Nephron progenitor cell (in vitro differentiated cells): ENCODE results near the gene ALDOB.

ENCODE experiments used
- DNase-seq: peaks from one replicate; pipeline ENCODE4 v3.0.0; 2021
- H3K27ac Mint-ChIP-seq: 2 replicates; pipeline ENCODE4 v1.8.0; 2021; ENCODE audit warnings: mild to moderate bottlenecking, moderate library complexity, mixed read lengths
- H3K27me3 Mint-ChIP-seq: 2 replicates; pipeline ENCODE4 v1.8.0; 2021; ENCODE audit warnings: mild to moderate bottlenecking, low read depth, mixed read lengths; ENCODE audit not compliant: poor library complexity
- H3K36me3 Mint-ChIP-seq: 2 replicates; pipeline ENCODE4 v1.8.0; 2021; ENCODE audit warnings: low read depth, mixed read lengths
- H3K4me1 Mint-ChIP-seq: 2 replicates; pipeline ENCODE4 v1.8.0; 2021; ENCODE audit warnings: mixed read lengths
- H3K4me3 Mint-ChIP-seq: 2 replicates; pipeline ENCODE4 v1.8.0; 2021; ENCODE audit warnings: mild to moderate bottlenecking, moderate library complexity, mixed read lengths
- H3K9me3 Mint-ChIP-seq: 2 replicates; pipeline ENCODE4 v1.8.0; 2021; ENCODE audit warnings: mild to moderate bottlenecking, moderate library complexity, mixed read lengths
- TF ChIP-seq, protein P1 (sequence below): fragments of 200-600 bp; sonication (generic); IDR thresholded peaks from 2 replicates; pipeline ENCODE4 v1.5.0; 2021; ENCODE audit warnings: antibody characterized with exemption

Gene ALDOB

DNA sequence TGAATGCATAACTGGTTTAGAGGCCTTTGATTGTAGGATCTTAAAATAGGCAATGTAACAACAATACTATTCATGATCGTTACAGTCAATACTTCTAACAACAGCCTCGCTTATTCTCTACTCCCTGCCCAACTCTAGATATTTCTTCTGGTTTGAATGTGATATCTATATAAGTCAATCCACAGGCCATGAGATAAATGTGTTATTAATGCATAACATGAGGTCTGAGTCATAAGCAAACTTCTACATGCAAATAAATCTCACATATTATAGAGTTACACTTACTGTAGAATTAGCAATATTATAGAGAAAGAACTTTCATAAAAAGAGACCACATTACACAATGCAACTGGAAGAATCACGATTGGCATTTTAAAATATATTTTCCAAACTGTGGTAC lies 2.9 kb upstream of the ALDOB start:
- Mint-ChIP-seq H3K9me3 (no peaks in the 10 kb centered on the region), H3K4me1 (no peaks in the 10 kb centered on the region), H3K27ac (no peak overlapping the region), H3K27me3 (peaks cover 7% of the 10 kb centered on the region), H3K4me3 (no peak overlapping the region), H3K36me3 (no peaks in the 10 kb centered on the region)
- no peak for DNase-seq
- TF ChIP-seq, protein P1, sequence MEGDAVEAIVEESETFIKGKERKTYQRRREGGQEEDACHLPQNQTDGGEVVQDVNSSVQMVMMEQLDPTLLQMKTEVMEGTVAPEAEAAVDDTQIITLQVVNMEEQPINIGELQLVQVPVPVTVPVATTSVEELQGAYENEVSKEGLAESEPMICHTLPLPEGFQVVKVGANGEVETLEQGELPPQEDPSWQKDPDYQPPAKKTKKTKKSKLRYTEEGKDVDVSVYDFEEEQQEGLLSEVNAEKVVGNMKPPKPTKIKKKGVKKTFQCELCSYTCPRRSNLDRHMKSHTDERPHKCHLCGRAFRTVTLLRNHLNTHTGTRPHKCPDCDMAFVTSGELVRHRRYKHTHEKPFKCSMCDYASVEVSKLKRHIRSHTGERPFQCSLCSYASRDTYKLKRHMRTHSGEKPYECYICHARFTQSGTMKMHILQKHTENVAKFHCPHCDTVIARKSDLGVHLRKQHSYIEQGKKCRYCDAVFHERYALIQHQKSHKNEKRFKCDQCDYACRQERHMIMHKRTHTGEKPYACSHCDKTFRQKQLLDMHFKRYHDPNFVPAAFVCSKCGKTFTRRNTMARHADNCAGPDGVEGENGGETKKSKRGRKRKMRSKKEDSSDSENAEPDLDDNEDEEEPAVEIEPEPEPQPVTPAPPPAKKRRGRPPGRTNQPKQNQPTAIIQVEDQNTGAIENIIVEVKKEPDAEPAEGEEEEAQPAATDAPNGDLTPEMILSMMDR = no peak

DNA sequence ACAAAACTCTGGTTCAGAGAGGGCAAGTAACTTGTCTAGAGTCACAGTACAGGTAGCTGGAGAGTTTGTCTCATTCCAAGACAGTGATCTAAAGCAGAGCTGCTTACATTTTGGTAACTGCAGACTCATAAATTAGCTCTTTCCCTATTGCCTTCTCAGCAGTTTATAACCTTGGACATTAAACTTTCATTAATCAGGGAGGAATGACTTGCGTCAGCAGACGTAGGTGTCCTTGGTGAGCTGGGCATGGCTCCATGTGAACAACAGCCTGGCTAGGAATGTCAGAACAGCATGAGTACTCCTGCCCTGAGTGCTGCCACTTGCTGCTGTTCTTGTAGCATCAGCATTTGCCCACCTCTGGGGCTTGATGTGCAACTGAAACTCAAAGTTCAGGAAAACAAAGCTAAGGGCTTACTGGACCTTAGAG lies 2.2 kb upstream of the ALDOB start:
- Mint-ChIP-seq H3K9me3 (no peaks in the 10 kb centered on the region), H3K27me3 (peaks cover 7% of the 10 kb centered on the region), H3K36me3 (no peaks in the 10 kb centered on the region), H3K4me3 (no peak overlapping the region), H3K4me1 (no peaks in the 10 kb centered on the region), H3K27ac (no peak overlapping the region)
- no peak for DNase-seq
- TF ChIP-seq, protein P1 = no peak

DNA sequence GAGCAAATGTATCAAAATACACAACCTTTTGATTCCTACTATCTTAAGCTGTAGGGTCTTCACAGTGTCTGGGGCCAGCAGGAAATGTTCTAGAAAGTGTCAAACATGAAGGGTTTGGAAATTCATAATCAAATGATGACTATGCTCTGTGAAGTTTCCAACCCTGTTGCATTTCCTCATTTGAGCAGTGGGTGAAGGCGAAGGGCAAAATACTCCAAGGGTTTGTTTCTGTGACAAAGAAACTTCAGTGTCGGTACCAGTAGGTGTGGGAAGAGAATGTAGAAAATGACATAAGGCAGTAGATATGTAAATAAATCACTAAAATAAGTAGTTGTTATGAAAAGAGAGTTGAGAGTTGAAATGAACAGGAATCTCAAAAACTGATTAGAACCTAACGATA lies 576 bp downstream of the ALDOB start:
- H3K4me3 Mint-ChIP-seq = no peak overlapping the region
- no peak for DNase-seq
- no peaks in the 10 kb centered on the region for H3K4me1 Mint-ChIP-seq
- H3K9me3 Mint-ChIP-seq = no peaks in the 10 kb centered on the region
- H3K36me3 Mint-ChIP-seq = no peaks in the 10 kb centered on the region
- peaks cover 9% of the 10 kb centered on the region for H3K27me3 Mint-ChIP-seq
- TF ChIP-seq, protein P1 = no peak
- H3K27ac Mint-ChIP-seq = no peak overlapping the region

DNA sequence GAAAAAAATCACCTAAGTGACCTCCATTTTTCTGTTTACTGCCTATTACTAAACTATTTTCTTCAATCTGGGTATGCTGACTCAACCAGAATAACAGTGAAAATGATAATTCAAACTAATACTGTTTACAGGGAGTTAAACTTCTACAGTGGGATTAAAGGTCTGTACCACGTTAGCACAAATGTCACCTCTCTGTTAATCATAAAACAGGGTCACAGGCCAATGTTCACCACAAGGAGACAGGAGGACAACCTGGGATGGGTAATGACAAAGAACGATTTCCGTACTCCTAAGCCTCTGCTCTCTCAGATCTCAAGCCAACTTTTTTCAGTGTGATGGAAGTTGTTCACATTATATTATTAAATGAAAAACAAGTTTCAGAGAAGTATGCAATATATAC lies 2.3 kb downstream of the ALDOB start:
- no peak overlapping the region for H3K4me3 Mint-ChIP-seq
- no peaks in the 10 kb centered on the region for H3K36me3 Mint-ChIP-seq

DNA sequence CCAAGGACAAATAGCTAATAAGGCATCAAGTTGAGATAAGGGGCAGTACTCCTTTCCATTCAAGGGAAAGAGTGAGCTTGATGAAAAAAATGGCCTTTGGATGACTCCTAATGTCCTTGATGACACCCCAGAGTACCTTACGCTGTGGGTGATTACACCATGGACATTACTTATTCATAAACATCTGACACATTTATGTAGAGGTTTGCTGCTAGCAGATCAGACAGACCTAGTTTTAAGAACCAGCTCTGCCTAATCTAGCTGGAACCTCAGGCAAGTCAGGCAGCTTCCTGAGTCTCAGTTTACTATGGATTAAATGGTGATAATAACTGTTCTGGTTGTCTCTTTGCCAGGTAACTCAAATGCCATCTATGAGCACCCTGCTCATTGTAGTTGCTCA lies 2.8 kb downstream of the ALDOB start:
- no peak for DNase-seq
- H3K4me3 Mint-ChIP-seq = no peak overlapping the region
- TF ChIP-seq, protein P1 = no peak
- H3K27me3 Mint-ChIP-seq = peaks cover 16% of the 10 kb centered on the region
- H3K27ac Mint-ChIP-seq = no peak overlapping the region
- H3K4me1 Mint-ChIP-seq = no peaks in the 10 kb centered on the region
- no peaks in the 10 kb centered on the region for H3K36me3 Mint-ChIP-seq
- no peaks in the 10 kb centered on the region for H3K9me3 Mint-ChIP-seq

More for the DNA sequence above, 2.3 kb downstream of the ALDOB start:
- H3K9me3 Mint-ChIP-seq = no peaks in the 10 kb centered on the region
- TF ChIP-seq, protein P1 = no peak
- H3K27ac Mint-ChIP-seq = no peak overlapping the region
- DNase-seq = no peak
- H3K27me3 Mint-ChIP-seq = peaks cover 16% of the 10 kb centered on the region
- H3K4me1 Mint-ChIP-seq = no peaks in the 10 kb centered on the region

DNA sequence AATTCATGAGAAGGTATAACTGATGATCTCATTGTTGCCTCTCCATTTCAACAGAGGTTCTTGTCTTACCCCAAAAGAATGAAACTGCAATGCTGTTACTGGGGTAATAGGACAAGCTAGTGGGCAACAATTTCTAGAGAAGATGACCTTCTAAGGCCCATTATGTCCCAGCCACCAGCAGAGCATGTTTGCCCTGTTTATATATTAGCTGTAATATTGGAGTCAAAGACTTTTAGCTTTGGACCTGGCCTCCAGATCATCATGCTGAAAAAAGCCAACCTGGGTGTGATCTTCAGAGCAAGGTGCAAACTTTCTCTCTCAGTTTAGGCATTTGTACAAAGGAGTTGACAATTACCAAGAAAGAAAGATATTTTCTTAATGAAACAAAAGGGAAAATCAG lies 3.4 kb downstream of the ALDOB start:
- Mint-ChIP-seq H3K27ac (no peak overlapping the region), H3K4me1 (no peaks in the 10 kb centered on the region), H3K27me3 (peaks cover 16% of the 10 kb centered on the region), H3K36me3 (no peaks in the 10 kb centered on the region), H3K4me3 (no peak overlapping the region), H3K9me3 (no peaks in the 10 kb centered on the region)
- no peak for DNase-seq
- TF ChIP-seq, protein P1 = no peak
